Lower leg skin (tissue), 4 donors: ENCODE results near the gene HOMEZ. TPM values are rescaled to one million over a fixed set of nuclear protein-coding genes. Genes with fewer than 3 reads are reported as not detected.
A peak's percentile ranks its signal among the peaks of the same experiment; 100 is the strongest.
"Not testable (repeated sequence)": the region's sequence is repeated elsewhere in the genome, so short reads cannot be mapped to it uniquely, and the experiment has no call there.

Source experiments
- DNase-seq, 2 donors: peaks; one replicate each; pipeline ENCODE4 v3.0.0-alpha.2; 2019; ENCODE audit warnings: low spot score in 2 of 2
- H3K4me3 ChIP-seq: fragments of 200-600 bp; sonication (generic); 2 replicates; pipeline ENCODE4 v1.5.1; 2017; ENCODE audit warnings: mild to moderate bottlenecking, low read depth; ENCODE audit not compliant: poor library complexity, severe bottlenecking
- CTCF ChIP-seq, 3 donors: fragments of 450-650 bp; IDR thresholded peaks; one replicate each; pipeline ENCODE4 v1.5.1; 2016; ENCODE audit warnings: antibody characterized with exemption in 3 of 3, mild to moderate bottlenecking in 3 of 3, moderate library complexity in 2 of 3
- POLR2A ChIP-seq, 2 donors: fragments of 450-650 bp; IDR thresholded peaks; one replicate each; pipeline ENCODE4 v1.6.1; 2016 to 2017; ENCODE audit warnings: antibody characterized with exemption in 2 of 2, mild to moderate bottlenecking in 1 of 2, moderate library complexity in 1 of 2
- WGBS, 2 donors: methylation state at CpG; one replicate each; pipeline ENCODE4 v1.1.5; 2018; 5-methylcytosine and 5-hydroxymethylcytosine counted together
- intact Hi-C: fragments of 100-400 bp; cut with DNase I; formaldehyde crosslinking; loops from one replicate; pipeline ENCODE4 v1.15.0; 2023; ENCODE audit warnings: low total_unique reads
- total RNA-seq, 4 donors: library from RNA; depleted of rRNA; stranded (reverse); fragments of >200 nt; gene quantifications; one replicate each; pipeline ENCODE4 v1.1.0, GENCODE V29; 2016

Gene HOMEZ
- total RNA-seq, 4 donors from 2014 or later: 5.3 to 9.7 (median 8.5) TPM

GRCh38 chr14:23284654-23285529 is 1.0 kb downstream of the HOMEZ start:
- peak overlapping the region; percentile 77 for H3K4me3 ChIP-seq
- no peak for DNase-seq
- intact Hi-C loops: no loop called here
- TF ChIP-seq POLR2A (IDR thresholded peaks at IDR 0.05) (no peak), CTCF (IDR thresholded peaks at IDR 0.05) (no peak)
- WGBS, 2 donors: 26 to 31% methylated on average over 9 of the region's 9 CpGs

GRCh38 chr14:23281247-23281646 is 4.7 kb downstream of the HOMEZ start:
- 90 to 93% methylated on average over 6 of the region's 6 CpGs for WGBS, 2 donors

GRCh38 chr14:23277928-23278327 is 8.0 kb downstream of the HOMEZ start:
- DNase-seq, H3K4me3 ChIP-seq, intact Hi-C loops: not testable (repeated sequence)
- WGBS, 2 donors: 89 to 91% methylated on average over 6 of the region's 6 CpGs

More at GRCh38 chr14:23281247-23281646, 4.7 kb downstream of the HOMEZ start:
- DNase-seq: no peak
- no peak overlapping the region for H3K4me3 ChIP-seq
- intact Hi-C loops: no loop called here
- TF ChIP-seq POLR2A (IDR thresholded peaks at IDR 0.05) (no peak), CTCF (IDR thresholded peaks at IDR 0.05) (no peak)

GRCh38 chr14:23277189-23277588 is 8.7 kb downstream of the HOMEZ start:
- WGBS, 2 donors: 81 to 88% methylated on average over 3 of the region's 3 CpGs
- no peak for DNase-seq

DNA sequence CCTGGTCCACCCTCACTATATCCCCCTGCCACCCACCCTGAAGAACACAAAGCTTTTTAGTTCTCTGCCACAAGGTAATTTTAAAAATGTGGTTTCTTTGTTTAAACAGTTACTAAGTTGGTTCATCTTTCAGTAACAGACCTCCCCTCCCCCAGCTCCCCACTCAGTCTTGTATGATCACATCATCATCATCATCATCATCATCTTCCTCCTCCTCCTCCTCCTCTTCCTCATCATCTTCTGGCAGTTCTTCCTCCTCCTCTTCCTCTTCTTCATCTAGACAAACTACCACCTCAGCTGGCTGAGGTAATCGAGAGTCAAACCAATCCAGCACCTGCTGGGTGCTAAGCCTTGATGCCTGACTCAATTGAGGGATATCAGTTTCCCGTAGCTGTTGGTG is 10.5 kb downstream of the HOMEZ start:
- intact Hi-C loops: no loop called here
- 96 to 97% methylated on average over 2 of the region's 2 CpGs for WGBS, 2 donors
- H3K4me3 ChIP-seq: no peak overlapping the region
- no peak for DNase-seq
- no peak for TF ChIP-seq CTCF (IDR thresholded peaks at IDR 0.05)

More at GRCh38 chr14:23277189-23277588, 8.7 kb downstream of the HOMEZ start:
- no peak overlapping the region for H3K4me3 ChIP-seq
- TF ChIP-seq CTCF (IDR thresholded peaks at IDR 0.05) (no peak), POLR2A (IDR thresholded peaks at IDR 0.05) (no peak)
- intact Hi-C loops: no loop called here

DNA sequence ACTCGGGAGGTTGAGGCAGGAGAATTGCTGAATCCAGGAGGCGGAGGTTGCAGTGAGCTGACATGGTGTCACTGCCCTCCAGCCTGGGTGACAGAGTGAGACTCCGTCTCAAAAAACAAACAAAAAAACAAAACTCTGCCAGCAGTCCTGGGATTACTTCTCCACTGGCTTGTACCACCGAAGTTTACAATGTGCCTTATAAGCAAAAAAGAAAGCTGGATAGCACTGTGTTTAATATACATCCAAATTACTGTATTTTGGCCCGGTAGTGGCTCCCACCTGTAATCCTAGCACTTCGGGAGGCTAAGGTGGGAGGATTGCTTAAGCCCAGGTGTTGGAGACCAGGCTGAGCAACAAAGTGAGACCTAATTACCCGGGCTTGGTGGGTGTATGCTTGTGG is 16.7 kb downstream of the HOMEZ start:
- DNase-seq: no peak
- 89 to 93% methylated on average over 7 of the region's 7 CpGs for WGBS, 2 donors
- no peak overlapping the region for H3K4me3 ChIP-seq
- intact Hi-C loops: loop anchor here (10.0 kb wide), 1 partner anchor 116 kb away; no protein-coding TSS in a partner anchor
- no peak for TF ChIP-seq POLR2A (IDR thresholded peaks at IDR 0.05)
- no peak for TF ChIP-seq CTCF (IDR thresholded peaks at IDR 0.05)

- intact Hi-C loops: loop anchor here (10.0 kb wide), 1 partner anchor 124 kb away; no protein-coding TSS in a partner anchor
- WGBS, 2 donors: 80 to 83% methylated on average over 8 of the region's 8 CpGs
- H3K4me3 ChIP-seq, DNase-seq: not testable (repeated sequence)
Observed at GRCh38 chr14:23260849-23261248, 25.1 kb downstream of the HOMEZ start.
